Ovary (tissue), 3 donors: ENCODE measurements around the gene GABBR2.

Experiments
- EP300 ChIP-seq: sonication (generic); formaldehyde crosslinking; IDR thresholded peaks from one replicate; pipeline ENCODE4 v1.6.1; 2017; ENCODE audit warnings: antibody characterized with exemption
- POLR2A ChIP-seq: fragments of 450-650 bp; IDR thresholded peaks from one replicate; pipeline ENCODE4 v1.6.1; 2017; ENCODE audit warnings: antibody characterized with exemption, mild to moderate bottlenecking, moderate library complexity
- TF ChIP-seq, protein P1 (sequence below), 3 donors: fragments of 450-650 bp in 2 of 3; fragments of 200-600 bp in 1 of 3; IDR thresholded peaks; one replicate each; pipeline versions ENCODE4 v1.5.1 to v1.8.0; 2016 to 2022; ENCODE audit warnings: antibody characterized with exemption in 3 of 3, mild to moderate bottlenecking in 1 of 3
- donor health status: DM: no; HTN: no; CAD: no.

DNA sequence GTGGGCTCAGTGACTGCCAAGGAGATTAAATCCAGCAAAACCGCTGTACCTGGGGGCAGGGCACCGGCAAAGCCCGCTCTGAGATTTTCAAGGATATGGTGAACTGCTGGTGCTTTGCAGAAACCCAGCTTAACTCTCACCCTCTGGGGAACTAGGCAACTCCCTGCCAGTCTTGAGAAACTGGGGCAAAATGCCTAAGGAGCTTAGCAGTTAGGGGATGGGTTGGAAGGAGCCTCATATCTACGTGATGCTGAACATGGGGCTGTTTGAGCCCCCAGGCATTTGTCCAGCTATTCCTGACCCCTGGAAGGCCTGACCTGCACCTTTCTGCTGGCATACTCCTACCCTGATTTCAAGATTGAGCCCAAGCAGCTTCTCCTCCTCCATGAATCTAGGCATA lies 344.6 kb downstream of the GABBR2 start:
- TF ChIP-seq EP300 (no peak), POLR2A (no peak)
- TF ChIP-seq, protein P1, sequence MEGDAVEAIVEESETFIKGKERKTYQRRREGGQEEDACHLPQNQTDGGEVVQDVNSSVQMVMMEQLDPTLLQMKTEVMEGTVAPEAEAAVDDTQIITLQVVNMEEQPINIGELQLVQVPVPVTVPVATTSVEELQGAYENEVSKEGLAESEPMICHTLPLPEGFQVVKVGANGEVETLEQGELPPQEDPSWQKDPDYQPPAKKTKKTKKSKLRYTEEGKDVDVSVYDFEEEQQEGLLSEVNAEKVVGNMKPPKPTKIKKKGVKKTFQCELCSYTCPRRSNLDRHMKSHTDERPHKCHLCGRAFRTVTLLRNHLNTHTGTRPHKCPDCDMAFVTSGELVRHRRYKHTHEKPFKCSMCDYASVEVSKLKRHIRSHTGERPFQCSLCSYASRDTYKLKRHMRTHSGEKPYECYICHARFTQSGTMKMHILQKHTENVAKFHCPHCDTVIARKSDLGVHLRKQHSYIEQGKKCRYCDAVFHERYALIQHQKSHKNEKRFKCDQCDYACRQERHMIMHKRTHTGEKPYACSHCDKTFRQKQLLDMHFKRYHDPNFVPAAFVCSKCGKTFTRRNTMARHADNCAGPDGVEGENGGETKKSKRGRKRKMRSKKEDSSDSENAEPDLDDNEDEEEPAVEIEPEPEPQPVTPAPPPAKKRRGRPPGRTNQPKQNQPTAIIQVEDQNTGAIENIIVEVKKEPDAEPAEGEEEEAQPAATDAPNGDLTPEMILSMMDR (IDR thresholded peaks at IDR 0.05), result no peak
